ENCODE data around the gene FOXP1. TPM values are rescaled to one million over a fixed set of nuclear protein-coding genes. Genes with fewer than 3 reads are reported as not detected.
"Not testable (repeated sequence)": the region's sequence is repeated elsewhere in the genome, so short reads cannot be mapped to it uniquely, and the experiment has no call there.

The FOXP1 gene
- total RNA-seq, 1 donor: 55.7 TPM

- no peak for TF ChIP-seq CTCF (IDR thresholded peaks at IDR 0.05; ENCODE audit: insufficient read depth, low read depth, low read length)
- H3K4me3 ChIP-seq (ENCODE audit: low read depth, low read length): no peak overlapping the region
- DNase-seq (ENCODE audit: low read depth): no peak
Measured at GRCh38 chr3:71330909-71331308, 252.6 kb downstream of the FOXP1 start.

GRCh38 chr3:71330505-71330904 lies 253.0 kb downstream of the FOXP1 start:
- TF ChIP-seq CTCF (IDR thresholded peaks at IDR 0.05; ENCODE audit: insufficient read depth, low read depth, low read length): no peak
- H3K4me3 ChIP-seq (ENCODE audit: low read depth, low read length): no peak overlapping the region
- no peak for DNase-seq (ENCODE audit: low read depth)

- DNase-seq (ENCODE audit: low read depth): no peak
- TF ChIP-seq CTCF (IDR thresholded peaks at IDR 0.05; ENCODE audit: insufficient read depth, low read depth, low read length): no peak
- H3K4me3 ChIP-seq (ENCODE audit: low read depth, low read length): no peak overlapping the region
Measured at GRCh38 chr3:71329817-71330216, 253.7 kb downstream of the FOXP1 start.

- no peak overlapping the region for H3K4me3 ChIP-seq (ENCODE audit: low read depth, low read length)
- no peak for DNase-seq (ENCODE audit: low read depth)
- no peak for TF ChIP-seq CTCF (IDR thresholded peaks at IDR 0.05; ENCODE audit: insufficient read depth, low read depth, low read length)
Measured at GRCh38 chr3:71328926-71329325, 254.6 kb downstream of the FOXP1 start.

GRCh38 chr3:71327936-71328335 lies 255.6 kb downstream of the FOXP1 start:
- no peak for TF ChIP-seq CTCF (IDR thresholded peaks at IDR 0.05; ENCODE audit: insufficient read depth, low read depth, low read length)
- no peak overlapping the region for H3K4me3 ChIP-seq (ENCODE audit: low read depth, low read length)
- DNase-seq (ENCODE audit: low read depth): no peak

- no peak for DNase-seq (ENCODE audit: low read depth)
- no peak for TF ChIP-seq CTCF (IDR thresholded peaks at IDR 0.05; ENCODE audit: insufficient read depth, low read depth, low read length)
- no peak overlapping the region for H3K4me3 ChIP-seq (ENCODE audit: low read depth, low read length)
Measured at GRCh38 chr3:71325715-71326114, 257.8 kb downstream of the FOXP1 start.

GRCh38 chr3:71324224-71324623 lies 259.3 kb downstream of the FOXP1 start:
- H3K4me3 ChIP-seq (ENCODE audit: low read depth, low read length); DNase-seq (ENCODE audit: low read depth): not testable (repeated sequence)
